Measurements from ENCODE around the gene IQGAP2. TPM values are rescaled to one million over a fixed set of nuclear protein-coding genes. Genes with fewer than 3 reads are reported as not detected.
A peak's percentile ranks its signal among the peaks of the same experiment; 100 is the strongest.

The IQGAP2 gene
- total and polyA plus RNA-seq, 9 of the 15 experiments (the other 6 are each of a cell fraction or from before 2014, with no cell fraction given) = 8.7 to 23.2 (median 17.4) TPM

GRCh38 chr5:76527685-76528161 lies 124.6 kb downstream of the IQGAP2 start:
- no peak overlapping the region for H3K9ac ChIP-seq (ENCODE audit: insufficient read depth in 1 of 2, low read depth in 2 of 2, low read length in 2 of 2)
- ATAC-seq (no peak), DNase-seq (ENCODE audit: extremely low read depth in 1 of 4, low spot score in 3 of 4) (no peak), FAIRE-seq (no peak)
- H3K79me2 ChIP-seq (ENCODE audit: control insufficient read depth, insufficient read depth, low read length) = no peaks in the 10 kb centered on the region
- no peaks in the 10 kb centered on the region for H3K9me3 ChIP-seq (replicated peaks; ENCODE audit: control insufficient read depth, insufficient read depth, low read depth, low read length)
- no peaks in the 10 kb centered on the region for H3K27me3 ChIP-seq (ENCODE audit: control insufficient read depth in 2 of 2, insufficient read depth in 2 of 2, low read length in 2 of 2)
- H3K4me2 ChIP-seq (ENCODE audit: insufficient read depth, low read length) = no peak overlapping the region
- no peaks in the 10 kb centered on the region for H4K20me1 ChIP-seq (replicated peaks; ENCODE audit: control insufficient read depth, insufficient read depth, low read length)
- intact Hi-C loops (cut with micrococcal nuclease) (no loop called here), in situ Hi-C loops (cut with MboI) (no loop called here)
- H3K36me3 ChIP-seq (ENCODE audit: control insufficient read depth, insufficient read depth, low read length) = no peaks in the 10 kb centered on the region
- BruUV-seq (replicated peaks) = no TSS peak
- H2AFZ ChIP-seq (ENCODE audit: low read depth, low read length) = no peak overlapping the region
- no peak overlapping the region for H3K27ac ChIP-seq (ENCODE audit: extremely low read depth, low read depth, low read length)
- ChIA-PET CTCF (ENCODE audit: low intra/inter-chr PET ratio) (no interaction called here), POLR2A (interaction anchor here (0.7 kb wide), 1 partner anchor 142 kb away, joined by 3 read pairs; no protein-coding TSS in a partner anchor)
- 7% methylated on average over 2 of the region's 2 CpGs for WGBS (ENCODE audit: insufficient coverage, low coverage, missing lambda C conversion rate)
- H3K4me1 ChIP-seq (replicated peaks in 1 of 2; ENCODE audit: control insufficient read depth in 2 of 2, insufficient read depth in 2 of 2, low read length in 2 of 2) = peaks cover 2 to 28% of the 10 kb centered on the region in 2 experiments; a peak in 3 of 5 replicates
- no peaks in the 10 kb centered on the region for H3K9me1 ChIP-seq (ENCODE audit: control insufficient read depth, insufficient read depth, low read length)
- H3K4me3 ChIP-seq = no peak overlapping the region
- peak; percentile 64 for TF ChIP-seq ARID1B (IDR thresholded peaks at IDR 0.05)
- TF ChIP-seq AFF4 (CRISPR knock-in tag; IDR thresholded peaks at IDR 0.05) = no peak
- TF ChIP-seq TAL1 (IDR thresholded peaks at IDR 0.05) = peak; percentile 46
- 0 out of 2 replicates have a peak, but pooled peaks have one; percentile 13 for TF ChIP-seq JUNB (CRISPR knock-in tag; conservative IDR thresholded peaks at IDR 0.05)
- TF ChIP-seq TEAD1 (CRISPR knock-in tag; IDR thresholded peaks at IDR 0.05) = peak in 1 of 2 experiments; percentile 89; a peak in 2 of 4 replicates
- TF ChIP-seq DPF2 (IDR thresholded peaks at IDR 0.05) = peak; percentile 50; the same call in 1 of the 2 replicates
- TF ChIP-seq TCFL5 (CRISPR knock-in tag; conservative IDR thresholded peaks at IDR 0.05) = no peak
- peak; percentile 66 for TF ChIP-seq JUND (IDR thresholded peaks at IDR 0.05; ENCODE audit: borderline replicate concordance, low read depth, low read length)
- TF ChIP-seq JUND (tag; IDR thresholded peaks at IDR 0.05; ENCODE audit: borderline replicate concordance, low read depth, low read length) = peak; percentile 86
- TF ChIP-seq CTBP1 (IDR thresholded peaks at IDR 0.05; ENCODE audit: borderline replicate concordance) = peak; percentile 57
- no peak for TF ChIP-seq CBX8 (IDR thresholded peaks at IDR 0.05; ENCODE audit: borderline replicate concordance, extremely low read depth, low read depth, low read length, poor library complexity, severe bottlenecking)
- TF ChIP-seq ZNF395 (CRISPR knock-in tag; IDR thresholded peaks at IDR 0.05) = no peak
- no peak for TF ChIP-seq SRSF1 (IDR thresholded peaks at IDR 0.05; ENCODE audit: low read depth, low read length)
- TF ChIP-seq ATF3 (IDR thresholded peaks at IDR 0.05) = peak; percentile 80
- no peak for TF ChIP-seq ATF3 (CRISPR knock-in tag; conservative IDR thresholded peaks at IDR 0.05)
- TF ChIP-seq MEF2A (IDR thresholded peaks at IDR 0.05; ENCODE audit: control insufficient read depth, low read depth, low read length) = peak; percentile 35; the same call in 1 of the 2 replicates
- TF ChIP-seq TCF3 (CRISPR knock-in tag; IDR thresholded peaks at IDR 0.05) = peak; percentile 34; the same call in 1 of the 2 replicates
